Mesodermal cell (in vitro differentiated cells): ENCODE results near the gene ADCY7.

Experiments used
- H3K27ac ChIP-seq: 2 replicates; pipeline ENCODE4 v1.7.0; 2013; ENCODE audit warnings: mild to moderate bottlenecking, low read depth, low read length, moderate library complexity; ENCODE audit not compliant: severe bottlenecking
- H3K36me3 ChIP-seq: 2 replicates; pipeline ENCODE4 v1.7.1; 2013; ENCODE audit warnings: mild to moderate bottlenecking, low read length, moderate library complexity; ENCODE audit not compliant: control insufficient read depth, insufficient read depth
- H3K4me1 ChIP-seq: one replicate; pipeline ENCODE4 v1.7.1; 2013; ENCODE audit warnings: mild to moderate bottlenecking, low read length; ENCODE audit not compliant: insufficient read depth, control insufficient read depth, poor library complexity, severe bottlenecking
- H3K4me3 ChIP-seq: 2 replicates; pipeline ENCODE4 v1.7.0; 2013; ENCODE audit warnings: low read length, control low read depth, mild to moderate bottlenecking; ENCODE audit not compliant: insufficient read depth, poor library complexity, severe bottlenecking; ENCODE audit errors: extremely low read depth
- H3K9me3 ChIP-seq: 2 replicates; pipeline ENCODE4 v1.7.1; 2013; ENCODE audit warnings: mild to moderate bottlenecking, low read length, moderate library complexity; ENCODE audit not compliant: control insufficient read depth
- WGBS, 2 experiments: methylation state at CpG; one replicate each; pipeline ENCODE4 v1.1.5; 2013; ENCODE audit warnings: missing lambda C conversion rate in 2 of 2; ENCODE audit not compliant: insufficient coverage in 2 of 2; 5-methylcytosine and 5-hydroxymethylcytosine counted together

ADCY7 gene

GRCh38 chr16:50284131-50284911 is 18.0 kb downstream of the ADCY7 start:
- no peak overlapping the region for H3K27ac ChIP-seq
- no peaks in the 10 kb centered on the region for H3K4me1 ChIP-seq
- H3K9me3 ChIP-seq, result peaks cover 7% of the 10 kb centered on the region
- no peak overlapping the region for H3K4me3 ChIP-seq
- H3K36me3 ChIP-seq, result peaks cover 18% of the 10 kb centered on the region
- 89 to 93% methylated on average over 9 to 10 of the region's 14 CpGs for WGBS, 2 experiments

- Histone ChIP-seq H3K9me3 (peaks cover 7% of the 10 kb centered on the region), H3K4me1 (no peaks in the 10 kb centered on the region), H3K27ac (no peak overlapping the region), H3K36me3 (peaks cover 18% of the 10 kb centered on the region), H3K4me3 (no peak overlapping the region)
- WGBS, 2 experiments, result 73 to 76% methylated on average over 5 of the region's 5 CpGs
Observed at GRCh38 chr16:50285406-50286003, 19.2 kb downstream of the ADCY7 start.

GRCh38 chr16:50286681-50287080 is 20.3 kb downstream of the ADCY7 start:
- 100% methylated on average over 1 to 3 of the region's 3 CpGs for WGBS, 2 experiments
- Histone ChIP-seq H3K9me3 (peaks cover 7% of the 10 kb centered on the region), H3K4me3 (no peak overlapping the region), H3K27ac (no peak overlapping the region), H3K4me1 (no peaks in the 10 kb centered on the region), H3K36me3 (peaks cover 18% of the 10 kb centered on the region)

- Histone ChIP-seq H3K4me1 (no peaks in the 10 kb centered on the region), H3K9me3 (peaks cover 7% of the 10 kb centered on the region), H3K4me3 (no peak overlapping the region), H3K27ac (no peak overlapping the region), H3K36me3 (peaks cover 22% of the 10 kb centered on the region)
- WGBS, 2 experiments, result 93 to 97% methylated on average over 15 to 17 of the region's 17 CpGs
Observed at GRCh38 chr16:50288026-50288425, 21.7 kb downstream of the ADCY7 start.

- H3K36me3 ChIP-seq, result peaks cover 23% of the 10 kb centered on the region
- H3K27ac ChIP-seq, result no peak overlapping the region
- H3K4me3 ChIP-seq, result no peak overlapping the region
- 80 to 83% methylated on average over 1 to 2 of the region's 3 CpGs for WGBS, 2 experiments
- peaks cover 7% of the 10 kb centered on the region for H3K9me3 ChIP-seq
- no peaks in the 10 kb centered on the region for H3K4me1 ChIP-seq
Observed at GRCh38 chr16:50288920-50289319, 22.6 kb downstream of the ADCY7 start.

GRCh38 chr16:50289950-50290764 is 23.8 kb downstream of the ADCY7 start:
- Histone ChIP-seq H3K4me3 (no peak overlapping the region), H3K4me1 (no peaks in the 10 kb centered on the region), H3K27ac (no peak overlapping the region), H3K9me3 (peaks cover 7% of the 10 kb centered on the region), H3K36me3 (peaks cover 31% of the 10 kb centered on the region)
- WGBS, 2 experiments, result 93 to 94% methylated on average over 21 to 30 of the region's 30 CpGs

GRCh38 chr16:50290856-50291255 is 24.5 kb downstream of the ADCY7 start:
- H3K9me3 ChIP-seq, result peaks cover 7% of the 10 kb centered on the region
- WGBS, 2 experiments, result 98 to 99% methylated on average over 6 of the region's 6 CpGs

GRCh38 chr16:50291719-50292565 is 25.6 kb downstream of the ADCY7 start:
- Histone ChIP-seq H3K4me1 (no peaks in the 10 kb centered on the region), H3K4me3 (no peak overlapping the region), H3K27ac (no peak overlapping the region), H3K9me3 (peaks cover under 1% of the 10 kb centered on the region), H3K36me3 (peaks cover 32% of the 10 kb centered on the region)
- 86 to 90% methylated on average over 15 to 20 of the region's 26 CpGs for WGBS, 2 experiments

More at GRCh38 chr16:50290856-50291255, 24.5 kb downstream of the ADCY7 start:
- H3K4me3 ChIP-seq, result no peak overlapping the region
- no peaks in the 10 kb centered on the region for H3K4me1 ChIP-seq
- no peak overlapping the region for H3K27ac ChIP-seq
- peaks cover 37% of the 10 kb centered on the region for H3K36me3 ChIP-seq

GRCh38 chr16:50292566-50292948 is 26.2 kb downstream of the ADCY7 start:
- no peak overlapping the region for H3K27ac ChIP-seq

More at GRCh38 chr16:50292566-50292948, 26.2 kb downstream of the ADCY7 start:
- Histone ChIP-seq H3K4me1 (no peaks in the 10 kb centered on the region), H3K9me3 (no peaks in the 10 kb centered on the region), H3K4me3 (no peak overlapping the region), H3K36me3 (peaks cover 31% of the 10 kb centered on the region)
- 92 to 94% methylated on average over 12 of the region's 12 CpGs for WGBS, 2 experiments
